Coronary artery (tissue), 2 donors: ENCODE results near the gene PHTF1.
"Not testable (repeated sequence)": the region's sequence is repeated elsewhere in the genome, so short reads cannot be mapped to it uniquely, and the experiment has no call there.

Experiments used
- DNase-seq: peaks from one replicate; pipeline ENCODE4 v3.0.0-alpha.2; 2017; ENCODE audit warnings: low spot score
- H3K27ac ChIP-seq, 2 donors: fragments of 200-600 bp; sonication (generic); one replicate each; pipeline ENCODE4 v1.5.1; 2016 to 2019
- H3K4me3 ChIP-seq: fragments of 200-600 bp; sonication (generic); 2 replicates; pipeline ENCODE4 v1.5.1; 2016; ENCODE audit warnings: mild to moderate bottlenecking, moderate library complexity
- CTCF ChIP-seq: fragments of 200-600 bp; sonication (generic); IDR thresholded peaks from one replicate; pipeline ENCODE4 v1.5.1; 2019; ENCODE audit warnings: antibody characterized with exemption

Gene PHTF1

GRCh38 chr1:113761937-113762336 lies 2.7 kb upstream of the PHTF1 start:
- Histone ChIP-seq H3K4me3 (no peak overlapping the region), H3K27ac (no peak overlapping the region)
- no peak for DNase-seq
- no peak for TF ChIP-seq CTCF

- no peak for DNase-seq
- TF ChIP-seq CTCF, result no peak
- Histone ChIP-seq H3K4me3 (peak overlapping the region; percentile 86), H3K27ac (peak overlapping the region; percentile 91 to 96)
Measured at GRCh38 chr1:113760102-113761080, 1.1 kb upstream of the PHTF1 start.

GRCh38 chr1:113758631-113759332 lies 504 bp downstream of the PHTF1 start:
- no peak for TF ChIP-seq CTCF
- Histone ChIP-seq H3K27ac (peak overlapping the region; percentile 91 to 96), H3K4me3 (peak overlapping the region; percentile 86)
- DNase-seq, result peak; percentile 82

- Histone ChIP-seq H3K4me3 (no peak overlapping the region), H3K27ac (no peak overlapping the region)
- no peak for DNase-seq
- TF ChIP-seq CTCF, result no peak
Measured at GRCh38 chr1:113756461-113756860, 2.8 kb downstream of the PHTF1 start.

GRCh38 chr1:113753333-113753732 lies 6.0 kb downstream of the PHTF1 start:
- not testable (repeated sequence) for DNase-seq, H3K4me3 ChIP-seq, H3K27ac ChIP-seq

GRCh38 chr1:113751516-113751915 lies 7.8 kb downstream of the PHTF1 start:
- no peak for TF ChIP-seq CTCF
- no peak for DNase-seq
- H3K4me3 ChIP-seq, result no peak overlapping the region
- H3K27ac ChIP-seq, result no peak overlapping the region

GRCh38 chr1:113751114-113751513 lies 8.2 kb downstream of the PHTF1 start:
- TF ChIP-seq CTCF, result no peak
- H3K27ac ChIP-seq, result no peak overlapping the region
- DNase-seq, result no peak
- no peak overlapping the region for H3K4me3 ChIP-seq
